Pancreas (tissue), 10 donors: ENCODE results near the gene MTHFSD. TPM values are rescaled to one million over a fixed set of nuclear protein-coding genes. Genes with fewer than 3 reads are reported as not detected.

Experiments used
- ATAC-seq, 4 donors: fragments of 200-7000 bp; cut with Tn5 transposase; one replicate each; pipeline versions ENCODE4 v1.8.0 to v1.9.1; 2020; ENCODE audit warnings: mild to moderate bottlenecking in 4 of 4, moderate library complexity in 4 of 4
- DNase-seq, 6 donors: peaks; one replicate each; pipeline ENCODE4 v3.0.0-alpha.2; 2020
- FAIRE-seq: peaks from 2 replicates; lab custom pipeline; 2012; peaks lifted over from hg19 to GRCh38; lab: Jason Lieb, UNC
- H3K27ac ChIP-seq, 4 donors: fragments of 200-600 bp; sonication (generic); 1 replicate in 3 of 4; 2 replicates in 1 of 4; pipeline versions ENCODE4 v1.5.0 to v1.8.0; 2020
- H3K27me3 ChIP-seq, 4 donors: fragments of 200-600 bp; one replicate each; pipeline ENCODE4 v1.8.0; 2021
- H3K36me3 ChIP-seq, 3 donors: fragments of 200-600 bp; sonication (generic) in 1 of 3; one replicate each; pipeline versions ENCODE4 v1.5.0 to v1.8.0; 2020 to 2021
- H3K4me1 ChIP-seq, 3 donors: fragments of 200-600 bp; one replicate each; pipeline ENCODE4 v1.8.0; 2021
- H3K4me3 ChIP-seq, 4 donors: fragments of 200-600 bp; sonication (generic) in 2 of 4; one replicate each; pipeline versions ENCODE4 v1.5.0 to v1.8.0; 2020 to 2021
- H3K9me3 ChIP-seq, 4 donors: fragments of 200-600 bp; one replicate each; pipeline ENCODE4 v1.8.0; 2021
- WGBS, 2 donors: extraction: QIAGEN DNeasy Blood & Tissue Kit; methylation state at CpG; one replicate each; pipeline ENCODE4 v1.1.7; 2013; 5-methylcytosine and 5-hydroxymethylcytosine counted together
- intact Hi-C, 3 donors: fragments of 100-400 bp; cut with DNase I; formaldehyde crosslinking; loops; one replicate each; pipeline versions ENCODE4 v1.11.1 to v1.14.2; 2022
- polyA plus RNA-seq, 2 donors: library from polyadenylated mRNA; stranded (reverse); fragments of 200-250 nt; gene quantifications; one replicate each; pipeline ENCODE4 v1.2.3, GENCODE V29; 2013
- total RNA-seq, 6 donors: library from RNA; stranded (reverse); fragmentation: NEBNext Ultra II Directional in 4 of 6; extraction: Animal tissue kit (Norgen Biotek cat#: 25700) in 4 of 6; gene quantifications; one replicate each; pipeline versions ENCODE4 v1.2.1 to v1.2.4, GENCODE V29; 2021 to 2023
- TF ChIP-seq, protein P1 (sequence below), 4 donors: fragments of 200-600 bp; sonication (generic) in 3 of 4; IDR thresholded peaks; one replicate each; pipeline versions ENCODE4 v1.5.0 to v1.8.0; 2021; ENCODE audit warnings: antibody characterized with exemption in 4 of 4
- donor health status: healthy with polysubstance abuse.
- donor health status: DM: no; HTN: no; CAD: no; lungs with moderate emphysema.
- donor health status: DM: no; HTN: no; CAD: no.
- donor health status: control.
- donor health status: control.
- donor health status: Bipolar disorder and iron deficiency.
- donor health status: DM: yes; HTN: yes; CAD: no.
- donor health status: DM: no; HTN: no; CAD: no.
- donor health status: DM: no; HTN: no; CAD: no.
- donor health status: DM: yes; HTN: yes; CAD: no.

The MTHFSD gene
- total and polyA plus RNA-seq, 8 donors = 7.3 to 17.6 (median 10.4) TPM

- ATAC-seq (no peak), DNase-seq (no peak), FAIRE-seq (no peak)
- 14 to 17% methylated on average over 9 of the region's 9 CpGs for WGBS, 2 donors
- TF ChIP-seq, protein P1, sequence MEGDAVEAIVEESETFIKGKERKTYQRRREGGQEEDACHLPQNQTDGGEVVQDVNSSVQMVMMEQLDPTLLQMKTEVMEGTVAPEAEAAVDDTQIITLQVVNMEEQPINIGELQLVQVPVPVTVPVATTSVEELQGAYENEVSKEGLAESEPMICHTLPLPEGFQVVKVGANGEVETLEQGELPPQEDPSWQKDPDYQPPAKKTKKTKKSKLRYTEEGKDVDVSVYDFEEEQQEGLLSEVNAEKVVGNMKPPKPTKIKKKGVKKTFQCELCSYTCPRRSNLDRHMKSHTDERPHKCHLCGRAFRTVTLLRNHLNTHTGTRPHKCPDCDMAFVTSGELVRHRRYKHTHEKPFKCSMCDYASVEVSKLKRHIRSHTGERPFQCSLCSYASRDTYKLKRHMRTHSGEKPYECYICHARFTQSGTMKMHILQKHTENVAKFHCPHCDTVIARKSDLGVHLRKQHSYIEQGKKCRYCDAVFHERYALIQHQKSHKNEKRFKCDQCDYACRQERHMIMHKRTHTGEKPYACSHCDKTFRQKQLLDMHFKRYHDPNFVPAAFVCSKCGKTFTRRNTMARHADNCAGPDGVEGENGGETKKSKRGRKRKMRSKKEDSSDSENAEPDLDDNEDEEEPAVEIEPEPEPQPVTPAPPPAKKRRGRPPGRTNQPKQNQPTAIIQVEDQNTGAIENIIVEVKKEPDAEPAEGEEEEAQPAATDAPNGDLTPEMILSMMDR (IDR thresholded peaks at IDR 0.05) = no peak
- H3K9me3 ChIP-seq = no peaks in the 10 kb centered on the region
- intact Hi-C loops = no loop called here
- H3K27me3 ChIP-seq = peaks cover 0 to 38% (median 5%) of the 10 kb centered on the region in 4 donors
- H3K36me3 ChIP-seq = no peaks in the 10 kb centered on the region
- H3K27ac ChIP-seq = no peak overlapping the region
- no peak overlapping the region for H3K4me3 ChIP-seq
- no peaks in the 10 kb centered on the region for H3K4me1 ChIP-seq
Observed at GRCh38 chr16:86492961-86493629, 61.9 kb downstream of the MTHFSD start.

GRCh38 chr16:86492267-86492960, 62.6 kb downstream of the MTHFSD start:
- WGBS, 2 donors = 35 to 54% methylated on average over 4 of the region's 4 CpGs
- Histone ChIP-seq H3K27me3 (peaks cover 0 to 31% (median 4%) of the 10 kb centered on the region in 4 donors), H3K36me3 (no peaks in the 10 kb centered on the region), H3K4me1 (no peaks in the 10 kb centered on the region), H3K9me3 (no peaks in the 10 kb centered on the region), H3K27ac (no peak overlapping the region), H3K4me3 (no peak overlapping the region)
- FAIRE-seq = no peak
- no peak for ATAC-seq
- TF ChIP-seq, protein P1 (IDR thresholded peaks at IDR 0.05) = no peak
- no peak for DNase-seq
- intact Hi-C loops = no loop called here

DNA sequence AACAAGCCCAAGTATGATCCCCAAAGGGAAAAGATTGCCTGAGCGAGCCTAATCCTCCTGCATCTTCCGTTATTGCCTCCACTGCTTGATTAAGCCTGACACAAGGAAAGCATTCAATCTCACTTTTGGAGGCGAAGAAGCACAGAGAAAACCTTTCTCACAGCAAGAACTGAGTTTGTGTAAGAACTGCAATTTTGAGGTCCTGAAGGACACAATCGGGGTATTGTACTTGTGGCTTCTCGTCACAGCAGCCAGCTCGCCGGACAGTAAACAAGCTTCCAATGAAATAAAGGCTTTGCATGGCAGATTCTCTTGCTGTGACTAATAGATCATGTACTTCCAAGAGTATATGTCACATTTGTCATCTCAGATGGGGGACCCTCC, 63.4 kb downstream of the MTHFSD start:
- H3K36me3 ChIP-seq = no peaks in the 10 kb centered on the region
- DNase-seq (no peak), FAIRE-seq (no peak), ATAC-seq (no peak)
- no peaks in the 10 kb centered on the region for H3K4me1 ChIP-seq
- WGBS, 2 donors = 21 to 32% methylated on average over 7 of the region's 7 CpGs
- no peaks in the 10 kb centered on the region for H3K9me3 ChIP-seq
- no peak overlapping the region for H3K4me3 ChIP-seq
- intact Hi-C loops = no loop called here
- peaks cover 0 to 25% (median 3%) of the 10 kb centered on the region in 4 donors for H3K27me3 ChIP-seq
- H3K27ac ChIP-seq = no peak overlapping the region
- TF ChIP-seq, protein P1 (IDR thresholded peaks at IDR 0.05) = no peak

GRCh38 chr16:86490859-86491639, 64.0 kb downstream of the MTHFSD start:
- DNase-seq (no peak), FAIRE-seq (no peak), ATAC-seq (no peak)
- Histone ChIP-seq H3K4me1 (no peaks in the 10 kb centered on the region), H3K4me3 (no peak overlapping the region), H3K9me3 (no peaks in the 10 kb centered on the region), H3K36me3 (no peaks in the 10 kb centered on the region), H3K27me3 (peaks cover 0 to 19% (median 3%) of the 10 kb centered on the region in 4 donors), H3K27ac (no peak overlapping the region)
- 44 to 52% methylated on average over 13 of the region's 13 CpGs for WGBS, 2 donors
- TF ChIP-seq, protein P1 (IDR thresholded peaks at IDR 0.05) = no peak
- intact Hi-C loops = no loop called here
